Stimulated activated CD8-positive, alpha-beta memory T cell treated with anti-CD3 and anti-CD28 coated beads, Interleukin-7, amount 100 ng/mL, for 24 hours (primary cell): Measurements from ENCODE around the gene POLE4.

Source experiments
- DNase-seq: peaks from one replicate; pipeline ENCODE4 v3.0.0-alpha.2; 2020; ENCODE audit warnings: low read depth

The POLE4 gene

GRCh38 chr2:74958274-74959105, at the start of gene POLE4:
POLE4 (plus strand) TSS chr2:74958643; CDS start chr2:74958680, 37 bp downstream.
- peak; percentile 87 for DNase-seq

GRCh38 chr2:74908748-74909444, 49.5 kb upstream of the POLE4 start:
- no peak for DNase-seq

GRCh38 chr2:74910245-74910644, 48.2 kb upstream of the POLE4 start:
- no peak for DNase-seq

- DNase-seq = no peak
Observed at GRCh38 chr2:74911061-74911460, 47.4 kb upstream of the POLE4 start.

- DNase-seq = no peak
Observed at GRCh38 chr2:74915743-74916142, 42.7 kb upstream of the POLE4 start.

GRCh38 chr2:74916394-74916793, 42.0 kb upstream of the POLE4 start:
- no peak for DNase-seq

GRCh38 chr2:74917702-74918619, 40.5 kb upstream of the POLE4 start:
- DNase-seq = no peak

- peak; percentile 49 for DNase-seq
Observed at GRCh38 chr2:74919827-74920226, 38.6 kb upstream of the POLE4 start.

- no peak for DNase-seq
Observed at GRCh38 chr2:74921236-74921736, 37.2 kb upstream of the POLE4 start.

- DNase-seq = no peak
Observed at GRCh38 chr2:74922592-74923227, 35.7 kb upstream of the POLE4 start.

- no peak for DNase-seq
Observed at GRCh38 chr2:74924463-74925265, 33.8 kb upstream of the POLE4 start.

GRCh38 chr2:74925361-74925786, 33.1 kb upstream of the POLE4 start:
- no peak for DNase-seq

GRCh38 chr2:74927621-74928020, 30.8 kb upstream of the POLE4 start:
- no peak for DNase-seq

- no peak for DNase-seq
Observed at GRCh38 chr2:74930811-74931486, 27.5 kb upstream of the POLE4 start.

- DNase-seq = no peak
Observed at GRCh38 chr2:74931940-74932339, 26.5 kb upstream of the POLE4 start.

GRCh38 chr2:74935975-74936391, 22.5 kb upstream of the POLE4 start:
- no peak for DNase-seq

GRCh38 chr2:74937221-74937880, 21.1 kb upstream of the POLE4 start:
- no peak for DNase-seq

GRCh38 chr2:74938264-74938663, 20.2 kb upstream of the POLE4 start:
- no peak for DNase-seq
